ENCODE results near the gene KLF1.
A peak's percentile ranks its signal among the peaks of the same experiment; 100 is the strongest.

KLF1 gene

DNA sequence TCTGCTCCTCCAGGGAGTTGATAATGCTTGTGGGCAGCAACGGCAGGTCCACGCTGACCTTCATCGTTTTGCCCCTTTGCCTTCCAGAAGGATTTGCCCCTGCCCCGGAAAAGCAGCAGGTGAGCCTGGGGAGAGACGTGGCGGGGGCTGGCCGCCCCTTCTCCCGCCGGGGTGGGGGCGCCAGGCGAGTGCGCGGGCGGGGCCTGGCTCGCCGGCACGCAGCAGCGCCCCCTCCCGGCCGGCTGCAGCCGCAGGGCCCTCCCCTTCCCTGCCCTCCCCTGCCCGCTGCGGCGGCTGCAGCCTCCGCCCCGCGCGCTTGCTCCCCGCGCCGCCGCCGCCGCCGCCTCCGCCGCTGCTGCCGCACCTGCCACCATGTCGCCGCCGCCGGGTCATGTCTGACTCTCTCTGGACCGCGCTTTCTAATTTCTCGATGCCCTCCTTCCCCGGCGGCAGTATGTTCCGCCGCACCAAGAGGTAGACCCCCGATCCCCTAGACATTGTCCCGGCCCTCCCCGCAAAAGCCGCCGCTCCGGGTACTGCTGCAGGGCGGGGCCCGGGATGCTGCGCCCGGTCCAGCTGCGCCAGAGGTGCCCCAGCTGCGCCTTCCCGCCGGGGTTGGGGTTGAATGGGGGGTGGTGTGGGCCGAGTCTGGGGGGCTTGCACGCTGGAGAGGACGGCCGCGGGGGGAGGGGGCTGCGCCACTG lies 48.7 kb downstream of the KLF1 start, which contains the start of gene MAST1:
Gene MAST1, plus strand, starts transcription at position 334 of the 704 bp plus-strand sequence. Its CDS starts 58 bp downstream, at position 392.
- no peak for DNase-seq (ENCODE audit: low read depth)
- TF ChIP-seq, protein P1, sequence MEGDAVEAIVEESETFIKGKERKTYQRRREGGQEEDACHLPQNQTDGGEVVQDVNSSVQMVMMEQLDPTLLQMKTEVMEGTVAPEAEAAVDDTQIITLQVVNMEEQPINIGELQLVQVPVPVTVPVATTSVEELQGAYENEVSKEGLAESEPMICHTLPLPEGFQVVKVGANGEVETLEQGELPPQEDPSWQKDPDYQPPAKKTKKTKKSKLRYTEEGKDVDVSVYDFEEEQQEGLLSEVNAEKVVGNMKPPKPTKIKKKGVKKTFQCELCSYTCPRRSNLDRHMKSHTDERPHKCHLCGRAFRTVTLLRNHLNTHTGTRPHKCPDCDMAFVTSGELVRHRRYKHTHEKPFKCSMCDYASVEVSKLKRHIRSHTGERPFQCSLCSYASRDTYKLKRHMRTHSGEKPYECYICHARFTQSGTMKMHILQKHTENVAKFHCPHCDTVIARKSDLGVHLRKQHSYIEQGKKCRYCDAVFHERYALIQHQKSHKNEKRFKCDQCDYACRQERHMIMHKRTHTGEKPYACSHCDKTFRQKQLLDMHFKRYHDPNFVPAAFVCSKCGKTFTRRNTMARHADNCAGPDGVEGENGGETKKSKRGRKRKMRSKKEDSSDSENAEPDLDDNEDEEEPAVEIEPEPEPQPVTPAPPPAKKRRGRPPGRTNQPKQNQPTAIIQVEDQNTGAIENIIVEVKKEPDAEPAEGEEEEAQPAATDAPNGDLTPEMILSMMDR (conservative IDR thresholded peaks at IDR 0.05; ENCODE audit: low read depth, low read length), result peak; percentile 33
- peak within 1 kb of the TSS; percentile 63 for H3K4me3 ChIP-seq (ENCODE audit: low read length)

DNA sequence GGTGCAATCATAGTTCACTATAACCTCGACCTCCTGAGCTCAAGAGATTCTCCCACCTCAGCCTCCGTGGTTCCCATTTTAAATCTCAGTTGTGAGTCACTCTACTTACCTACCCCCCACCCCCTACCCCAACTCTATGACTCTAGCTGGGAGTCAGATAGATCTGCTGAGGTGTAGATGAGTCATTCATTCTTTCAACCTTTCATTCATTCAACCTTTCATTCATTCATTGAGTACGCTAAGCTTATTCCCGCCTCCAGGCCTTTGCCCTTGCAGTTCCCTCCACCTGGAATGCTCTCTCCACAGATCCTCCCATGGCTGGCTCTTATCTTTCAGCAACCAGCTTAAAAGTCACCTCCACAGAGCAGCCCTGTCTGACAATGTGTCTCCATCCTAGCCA lies 49.8 kb downstream of the KLF1 start:
- H3K4me3 ChIP-seq (ENCODE audit: low read length), result no peak overlapping the region
- DNase-seq (ENCODE audit: low read depth), result no peak
- TF ChIP-seq, protein P1 (conservative IDR thresholded peaks at IDR 0.05; ENCODE audit: low read depth, low read length), result no peak

DNA sequence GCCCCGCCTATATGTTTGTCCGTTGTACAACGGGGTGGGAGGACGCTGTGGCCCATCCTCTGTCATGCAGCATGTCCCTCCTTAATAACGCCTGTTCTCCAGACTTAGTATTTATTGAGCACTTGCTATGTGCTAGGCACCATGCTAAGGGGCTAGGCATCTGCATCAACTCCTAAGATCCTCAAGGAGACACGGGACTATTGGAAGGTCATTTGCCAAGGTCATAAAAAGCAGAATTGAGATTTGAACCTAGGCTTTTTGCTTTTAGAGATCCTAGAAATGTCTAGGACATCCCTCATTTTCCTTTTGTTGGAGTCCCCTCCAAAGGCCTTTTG lies 50.5 kb downstream of the KLF1 start:
- no peak for DNase-seq (ENCODE audit: low read depth)
- TF ChIP-seq, protein P1 (conservative IDR thresholded peaks at IDR 0.05; ENCODE audit: low read depth, low read length), result no peak
- H3K4me3 ChIP-seq (ENCODE audit: low read length), result no peak overlapping the region

DNA sequence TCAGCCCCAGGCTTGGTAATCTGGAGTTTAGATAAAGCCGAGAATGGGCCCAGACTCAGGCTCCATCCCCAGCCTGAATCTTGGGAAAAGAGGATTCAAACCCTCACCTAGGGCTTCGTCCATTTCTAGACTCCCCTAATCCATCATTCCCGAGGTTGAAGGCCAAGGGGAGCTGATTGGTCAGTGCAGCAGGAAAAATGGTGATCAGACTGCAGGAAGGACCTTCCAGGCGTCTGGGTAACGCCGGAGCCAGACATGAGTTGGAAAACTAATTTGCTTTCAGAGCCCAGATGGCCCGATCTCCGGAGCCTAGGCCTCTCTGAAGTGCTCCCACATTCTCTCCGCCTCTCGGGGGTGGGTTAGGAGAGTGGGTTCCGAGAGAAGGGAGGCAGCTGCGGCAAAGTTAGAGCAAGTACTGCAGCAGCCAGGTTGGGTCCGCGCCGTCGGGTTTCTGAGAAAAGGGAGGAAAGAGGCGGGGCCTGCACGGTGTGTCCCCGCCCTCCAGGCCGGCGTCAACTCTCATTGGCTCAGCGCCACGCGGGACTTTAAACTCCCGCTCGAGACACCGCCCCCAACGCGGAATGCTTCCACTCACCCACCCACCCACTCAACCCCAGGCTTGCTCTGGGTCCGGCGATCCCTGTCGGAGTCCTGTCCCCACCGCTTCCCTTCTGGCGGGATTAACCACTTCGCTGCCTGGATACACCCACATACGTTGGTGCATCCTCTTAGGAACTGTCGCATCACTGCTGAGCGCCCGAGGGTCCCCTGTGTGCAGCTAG lies 51.8 kb downstream of the KLF1 start:
- TF ChIP-seq, protein P1 (conservative IDR thresholded peaks at IDR 0.05; ENCODE audit: low read depth, low read length), result no peak
- DNase-seq (ENCODE audit: low read depth), result no peak
- H3K4me3 ChIP-seq (ENCODE audit: low read length), result no peak overlapping the region

DNA sequence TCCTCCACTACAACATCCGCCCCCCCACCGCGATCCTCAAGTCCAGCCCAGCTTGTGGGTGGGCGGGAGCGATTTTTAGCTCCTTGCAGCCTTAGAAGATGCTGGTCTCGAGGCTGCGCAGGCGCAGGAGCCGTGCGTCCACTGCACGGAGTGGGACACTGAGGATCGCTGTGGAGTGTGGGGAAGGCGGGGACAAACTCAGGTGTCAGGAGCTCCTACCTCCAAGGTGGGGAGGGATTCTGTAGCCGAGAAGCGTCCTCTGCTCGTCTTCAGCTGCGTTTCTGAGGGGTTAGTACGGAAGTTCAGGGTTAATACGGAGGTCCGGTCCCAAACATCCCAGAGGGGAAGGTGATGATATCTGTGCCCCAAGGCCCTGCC lies 52.4 kb downstream of the KLF1 start, which contains the start of gene RTBDN:
Gene RTBDN, minus strand, starts transcription at position 14 of the 378 bp plus-strand sequence. CDS start 4,600 bp downstream, outside the sequence.
- DNase-seq (ENCODE audit: low read depth), result no peak
- TF ChIP-seq, protein P1 (conservative IDR thresholded peaks at IDR 0.05; ENCODE audit: low read depth, low read length), result no peak
- H3K4me3 ChIP-seq (ENCODE audit: low read length), result peak within 1 kb of the TSS; percentile 35

Data from retinal pigment epithelial cell (primary cell).